GM19099 (cell line): ENCODE results near the gene C12orf75.

Source experiments
- POLR2A ChIP-seq: IDR thresholded peaks from 3 replicates; pipeline ENCODE4 v1.6.1; 2011; ENCODE audit warnings: low read depth; ENCODE audit not compliant: insufficient read length; ENCODE audit errors: extremely low read depth

Gene C12orf75

DNA sequence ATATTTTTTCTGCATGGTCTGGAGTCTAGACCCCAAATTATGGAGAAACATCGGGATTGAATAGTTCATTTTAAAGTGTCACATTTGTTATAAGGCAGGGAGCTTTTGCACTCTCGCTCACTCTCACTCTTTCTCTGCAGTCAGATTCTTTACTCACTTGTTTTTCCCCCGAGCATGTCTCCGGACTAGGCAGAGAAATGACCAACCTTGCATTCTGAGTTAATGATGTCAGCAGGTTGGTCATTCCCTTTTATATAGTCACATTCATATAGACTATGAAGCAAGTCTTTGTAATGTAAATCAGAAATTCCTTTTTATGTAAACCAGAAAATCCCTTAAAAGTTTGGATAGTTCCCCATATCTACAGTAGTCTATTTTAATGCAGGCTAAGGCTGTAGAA, 4.1 kb downstream of the C12orf75 start:
- no peak for TF ChIP-seq POLR2A

DNA sequence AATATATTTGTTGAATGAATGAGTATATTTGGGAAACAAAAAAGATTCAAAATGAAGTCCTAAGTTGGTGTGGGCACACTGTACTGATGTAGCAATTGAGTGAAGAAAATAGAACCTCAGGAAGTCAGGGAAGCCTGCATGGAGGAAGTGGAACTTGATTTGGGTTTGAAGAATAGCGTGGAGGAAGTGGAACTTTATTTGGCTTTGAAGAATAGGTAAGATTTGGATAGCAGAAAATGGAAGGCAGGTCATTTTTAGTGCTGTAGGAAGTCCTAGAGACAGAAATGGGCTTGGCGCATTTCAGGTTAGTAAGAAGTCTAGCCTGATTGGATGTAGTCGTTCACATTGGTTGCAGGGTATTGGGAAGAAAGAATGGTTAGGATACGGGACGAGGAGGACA, 5.4 kb downstream of the C12orf75 start:
- TF ChIP-seq POLR2A = no peak

- TF ChIP-seq POLR2A = no peak
Observed at GRCh38 chr12:105336411-105336810, 5.9 kb downstream of the C12orf75 start.

DNA sequence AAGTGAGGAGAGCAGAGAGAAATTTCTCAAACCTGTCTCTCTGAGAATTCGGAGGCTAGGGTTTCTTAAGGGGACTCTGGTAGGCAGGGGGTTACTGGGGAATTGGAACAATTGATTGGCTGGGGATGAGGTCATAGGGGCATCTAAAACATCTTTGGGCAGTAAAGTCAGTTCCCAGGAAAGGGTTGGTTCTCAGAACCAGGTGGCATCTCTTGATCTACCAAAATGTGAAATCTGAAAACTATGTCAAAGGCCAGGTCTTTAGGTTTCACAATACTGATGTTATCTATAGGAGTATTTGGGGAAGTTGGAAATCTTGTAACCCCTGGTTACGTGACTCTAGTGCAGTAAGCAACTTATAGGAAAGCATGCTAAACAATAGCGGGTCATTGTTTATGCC, 6.9 kb downstream of the C12orf75 start:
- no peak for TF ChIP-seq POLR2A

- no peak for TF ChIP-seq POLR2A
Observed at GRCh38 chr12:105338966-105339365, 8.5 kb downstream of the C12orf75 start.

GRCh38 chr12:105341010-105341409, 10.5 kb downstream of the C12orf75 start:
- no peak for TF ChIP-seq POLR2A

DNA sequence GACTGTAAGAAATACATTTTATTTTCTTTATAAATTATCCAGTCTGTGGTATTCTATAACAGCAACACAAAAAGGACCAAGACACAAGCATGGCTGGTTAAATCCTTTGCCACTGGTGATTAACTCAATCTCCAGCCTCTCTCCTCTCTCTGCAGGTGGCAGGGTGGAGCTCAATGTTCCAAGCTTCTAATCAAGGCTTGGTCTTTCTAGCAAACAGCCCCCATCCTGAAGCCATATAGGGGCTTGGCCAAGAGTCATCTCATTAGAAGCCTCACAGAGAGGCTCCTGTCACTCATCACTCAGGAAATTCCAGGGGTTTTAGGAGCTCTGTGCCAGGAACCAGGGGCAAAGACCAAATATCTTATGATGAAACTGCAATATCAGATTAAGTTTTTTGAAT, 12.0 kb downstream of the C12orf75 start:
- TF ChIP-seq POLR2A = no peak

- no peak for TF ChIP-seq POLR2A
Observed at GRCh38 chr12:105343836-105344235, 13.3 kb downstream of the C12orf75 start.

DNA sequence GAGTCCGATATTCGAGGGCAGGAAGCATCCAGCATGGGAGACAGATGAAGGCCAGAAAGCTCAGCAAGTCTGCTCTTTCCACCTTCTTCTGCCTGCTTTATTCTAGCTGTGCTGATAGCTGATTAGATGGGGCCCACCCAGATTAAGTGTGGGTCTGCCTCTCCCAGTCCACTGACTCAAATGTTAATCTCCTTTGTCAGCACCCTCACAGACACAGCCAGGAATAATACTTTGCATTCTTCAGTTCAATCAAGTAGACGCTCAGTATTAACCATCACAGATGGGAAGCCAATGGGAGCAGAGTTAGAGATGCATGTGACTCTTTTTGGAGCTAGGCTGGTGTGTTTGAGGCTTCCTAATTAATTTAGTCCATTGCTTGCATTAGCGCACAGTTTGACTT, 17.0 kb downstream of the C12orf75 start:
- no peak for TF ChIP-seq POLR2A

DNA sequence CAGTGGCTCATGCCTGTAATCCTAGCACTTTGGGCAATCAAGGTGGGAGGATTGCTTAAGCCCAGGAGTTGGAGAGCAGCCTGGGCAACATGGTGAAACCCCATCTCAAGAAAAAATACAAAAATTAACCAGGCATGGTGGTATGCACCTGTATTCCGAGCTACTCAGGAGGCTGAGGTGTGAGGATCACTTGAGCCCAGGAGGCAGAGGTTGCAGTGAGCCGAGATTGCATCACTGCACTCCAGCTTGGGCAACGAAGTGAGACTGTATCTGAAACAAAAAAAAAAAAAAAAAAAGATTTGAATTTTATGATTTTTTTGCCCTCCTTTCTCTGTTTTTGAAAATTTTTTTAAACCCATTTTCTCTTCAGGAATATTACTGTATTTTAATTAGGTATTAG, 17.7 kb downstream of the C12orf75 start:
- no peak for TF ChIP-seq POLR2A

GRCh38 chr12:105348561-105348960, 18.1 kb downstream of the C12orf75 start:
- TF ChIP-seq POLR2A = no peak

DNA sequence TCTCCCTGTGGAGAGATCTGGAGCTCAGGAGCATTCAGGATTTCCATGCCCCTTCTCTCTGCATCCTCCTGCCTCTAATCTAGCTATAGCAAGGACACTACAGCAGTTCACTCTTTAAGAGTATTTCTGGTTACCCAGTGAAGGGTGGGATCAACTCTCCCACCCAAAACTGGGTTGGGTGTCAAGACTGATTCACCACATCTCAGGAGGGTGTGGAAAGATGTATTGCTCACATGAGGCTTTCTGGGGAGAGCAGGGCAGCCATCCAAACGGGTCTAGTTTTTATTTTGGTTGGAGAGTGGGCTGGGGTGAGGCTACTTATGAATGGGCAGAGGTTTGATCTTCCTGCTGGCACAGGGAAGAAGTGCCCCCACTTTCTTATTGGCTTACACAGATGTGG, 18.6 kb downstream of the C12orf75 start:
- no peak for TF ChIP-seq POLR2A

DNA sequence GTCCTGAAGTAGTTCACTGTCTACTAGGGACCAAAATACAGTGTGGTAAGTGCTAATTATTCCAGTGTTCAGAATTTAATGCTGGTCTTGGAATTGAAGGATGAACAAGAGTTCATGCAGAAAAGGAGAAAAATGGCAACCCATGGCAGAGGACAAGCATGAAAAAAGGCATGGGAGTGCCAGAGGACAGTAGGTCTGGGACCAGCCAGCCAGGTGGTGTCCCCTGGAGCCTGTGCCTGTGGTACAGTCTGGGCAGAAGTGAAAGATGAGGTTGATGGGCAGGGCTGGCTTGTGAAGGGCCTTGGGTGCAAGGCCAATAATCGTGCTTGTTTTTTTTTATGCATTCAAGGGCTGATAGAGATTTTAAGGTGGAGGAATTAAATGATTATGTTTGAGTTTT, 21.0 kb downstream of the C12orf75 start:
- no peak for TF ChIP-seq POLR2A

DNA sequence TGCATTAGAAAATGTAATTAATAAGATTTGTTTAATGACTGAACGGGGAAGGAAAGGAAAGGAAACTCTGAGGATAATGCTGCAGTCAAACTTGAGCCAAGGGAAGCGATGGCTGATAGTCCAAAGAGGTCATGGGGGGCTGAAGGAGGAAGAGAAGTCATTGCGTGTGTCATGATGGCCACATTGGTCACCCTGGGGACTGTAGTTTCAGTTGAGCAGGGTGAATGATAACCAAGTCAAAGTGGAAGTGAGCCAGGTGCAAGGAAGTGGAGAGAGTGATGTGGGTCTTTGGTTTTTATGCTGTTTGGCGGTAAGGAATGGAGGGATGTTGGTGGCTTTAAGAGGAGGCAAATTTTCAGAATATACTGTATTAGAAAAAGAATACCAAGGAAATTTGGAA, 21.6 kb downstream of the C12orf75 start:
- TF ChIP-seq POLR2A = no peak

GRCh38 chr12:105352940-105353635, 22.6 kb downstream of the C12orf75 start:
- no peak for TF ChIP-seq POLR2A

- TF ChIP-seq POLR2A = no peak
Observed at GRCh38 chr12:105355752-105356151, 25.3 kb downstream of the C12orf75 start.

DNA sequence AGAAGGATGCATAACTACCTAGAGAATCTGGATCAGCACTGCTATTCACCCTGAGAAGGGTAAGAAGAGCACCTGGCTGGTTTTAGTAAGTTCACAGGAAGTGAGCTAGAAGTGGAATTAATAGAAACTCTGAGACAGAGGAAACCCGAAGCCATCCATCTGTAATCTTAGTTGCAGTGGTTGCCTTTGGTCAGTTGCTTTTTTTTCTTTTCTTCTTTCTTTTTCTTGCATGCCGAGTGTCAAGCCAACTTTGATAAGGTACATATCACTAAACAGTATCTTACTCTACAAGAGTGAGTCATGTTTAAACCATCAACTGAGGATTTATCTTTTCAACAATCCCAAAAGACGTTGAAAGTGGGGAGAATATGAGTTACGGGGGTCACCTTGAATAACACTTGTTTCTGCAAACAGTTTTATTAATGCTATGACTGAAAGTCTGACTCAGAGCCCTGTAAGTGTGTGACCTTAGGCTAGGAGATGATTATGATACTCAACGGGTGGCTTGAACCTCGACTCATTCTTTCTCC, 26.7 kb downstream of the C12orf75 start:
- TF ChIP-seq POLR2A = no peak
